ENCODE measurements around the gene CD302. TPM values are rescaled to one million over a fixed set of nuclear protein-coding genes. Genes with fewer than 3 reads are reported as not detected.

Gene CD302
- polyA plus RNA-seq, 1 donor (not counting 4 experiments of a cell fraction or from before 2014, with no cell fraction given) = 0.20 TPM

GRCh38 chr2:159758239-159758638, 39.8 kb downstream of the CD302 start:
- Histone ChIP-seq H3K27ac (ENCODE audit: control insufficient read depth, insufficient read depth, low read length) (no peak overlapping the region), H3K9me1 (ENCODE audit: control insufficient read depth, extremely low read depth, insufficient read depth, low read length) (no peaks in the 10 kb centered on the region), H3K4me1 (ENCODE audit: control insufficient read depth, extremely low read depth, insufficient read depth, low read length) (peaks cover 20% of the 10 kb centered on the region), H2AFZ (ENCODE audit: control insufficient read depth, low read length) (no peak overlapping the region), H4K20me1 (ENCODE audit: control insufficient read depth, extremely low read depth, insufficient read depth, low read length) (peaks cover 14% of the 10 kb centered on the region), H3K79me2 (ENCODE audit: control insufficient read depth, insufficient read depth, low read length) (peaks cover 47% of the 10 kb centered on the region), H3K4me2 (ENCODE audit: control insufficient read depth, extremely low read depth, insufficient read depth, low read depth, low read length) (no peak overlapping the region), H3K9ac (ENCODE audit: control insufficient read depth, extremely low read depth, insufficient read depth, low read length) (no peak overlapping the region), H3K4me3 (ENCODE audit: control insufficient read depth in 2 of 3, extremely low read depth in 1 of 3, insufficient read depth in 2 of 3, low read depth in 1 of 3, low read length in 3 of 3) (no peak overlapping the region), H3K9me3 (ENCODE audit: control insufficient read depth, low read depth, low read length) (no peaks in the 10 kb centered on the region), H3K36me3 (ENCODE audit: control insufficient read depth in 2 of 2, extremely low read depth in 1 of 2, insufficient read depth in 2 of 2, low read length in 2 of 2) (peaks cover 11 to 29% of the 10 kb centered on the region in 2 experiments), H3K27me3 (ENCODE audit: control insufficient read depth, extremely low read depth, insufficient read depth, low read length) (no peaks in the 10 kb centered on the region)
- DNase-seq (ENCODE audit: low read depth, low spot score) = no peak
- FAIRE-seq = no peak
- dilution Hi-C loops (cut with MboI; ENCODE audit: extremely low pct_ligation_motif_present, low sequenced_read_pairs) = no loop called here
- TF ChIP-seq CTCF (optimal IDR thresholded peaks at IDR 0.05 in 1 of 3, IDR thresholded peaks at IDR 0.05 in 1 of 3, conservative IDR thresholded peaks at IDR 0.05 in 1 of 3; ENCODE audit: extremely low read depth in 1 of 3, insufficient read depth in 2 of 3, low read length in 3 of 3) (no peak), EZH2 (IDR thresholded peaks at IDR 0.05; ENCODE audit: low read length) (no peak)

DNA sequence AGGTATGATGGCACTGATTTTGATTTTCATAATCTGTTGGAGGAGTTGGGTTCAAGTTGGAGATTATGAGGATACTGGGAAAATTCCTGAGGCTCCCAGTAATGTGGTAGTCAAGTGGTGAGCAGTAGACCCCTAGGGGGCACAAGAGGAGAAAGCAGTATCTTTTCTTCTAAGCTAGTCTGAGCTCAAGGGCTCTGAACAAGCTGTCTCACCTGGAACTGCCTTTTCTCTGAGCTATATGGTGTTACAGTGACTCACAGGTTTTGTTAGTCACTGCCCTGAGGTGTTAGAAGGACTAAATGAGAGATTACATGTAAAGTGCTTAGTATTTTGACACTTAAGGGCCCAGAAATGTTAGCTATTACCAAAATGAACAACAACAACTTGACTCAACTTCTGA, 42.2 kb downstream of the CD302 start:
- dilution Hi-C loops (cut with MboI; ENCODE audit: extremely low pct_ligation_motif_present, low sequenced_read_pairs) = no loop called here
- Histone ChIP-seq H3K4me1 (ENCODE audit: control insufficient read depth, extremely low read depth, insufficient read depth, low read length) (peaks cover 20% of the 10 kb centered on the region), H4K20me1 (ENCODE audit: control insufficient read depth, extremely low read depth, insufficient read depth, low read length) (peaks cover 14% of the 10 kb centered on the region), H3K9ac (ENCODE audit: control insufficient read depth, extremely low read depth, insufficient read depth, low read length) (no peak overlapping the region), H3K79me2 (ENCODE audit: control insufficient read depth, insufficient read depth, low read length) (peaks cover 64% of the 10 kb centered on the region), H3K9me1 (ENCODE audit: control insufficient read depth, extremely low read depth, insufficient read depth, low read length) (no peaks in the 10 kb centered on the region), H3K27ac (ENCODE audit: control insufficient read depth, insufficient read depth, low read length) (peak overlapping the region; percentile 55), H3K27me3 (ENCODE audit: control insufficient read depth, extremely low read depth, insufficient read depth, low read length) (no peaks in the 10 kb centered on the region), H3K4me3 (ENCODE audit: control insufficient read depth in 2 of 3, extremely low read depth in 1 of 3, insufficient read depth in 2 of 3, low read depth in 1 of 3, low read length in 3 of 3) (no peak overlapping the region), H2AFZ (ENCODE audit: control insufficient read depth, low read length) (no peak overlapping the region), H3K36me3 (ENCODE audit: control insufficient read depth in 2 of 2, extremely low read depth in 1 of 2, insufficient read depth in 2 of 2, low read length in 2 of 2) (peaks cover 18 to 30% of the 10 kb centered on the region in 2 experiments), H3K9me3 (ENCODE audit: control insufficient read depth, low read depth, low read length) (no peaks in the 10 kb centered on the region), H3K4me2 (ENCODE audit: control insufficient read depth, extremely low read depth, insufficient read depth, low read depth, low read length) (peak overlapping the region; percentile 35)
- peak; percentile 99 for FAIRE-seq
- DNase-seq (ENCODE audit: low read depth, low spot score) = peak; percentile 100
- TF ChIP-seq CTCF (optimal IDR thresholded peaks at IDR 0.05 in 1 of 3, IDR thresholded peaks at IDR 0.05 in 1 of 3, conservative IDR thresholded peaks at IDR 0.05 in 1 of 3; ENCODE audit: extremely low read depth in 1 of 3, insufficient read depth in 2 of 3, low read length in 3 of 3) (peak; percentile 56 to 77 (median 66)), EZH2 (IDR thresholded peaks at IDR 0.05; ENCODE audit: low read length) (no peak)
